ENCODE results near the gene ANO6.

- TF ChIP-seq YY1 (IDR thresholded peaks at IDR 0.05; ENCODE audit: insufficient read depth, insufficient read length) (no peak), ZNF274 (IDR thresholded peaks at IDR 0.05; ENCODE audit: low read depth, low read length) (no peak)
These were observed 94.7 kb downstream of the ANO6 start for GRCh38 chr12:45310627-45310968.
